ENCODE measurements around the gene SF3A1.
"Not testable (repeated sequence)": the region's sequence is repeated elsewhere in the genome, so short reads cannot be mapped to it uniquely, and the experiment has no call there.

SF3A1 gene

GRCh38 chr22:30356449-30357235 is at the start of gene SF3A1, which contains the start of gene CCDC157:
TSS of gene SF3A1 (minus strand) at chr22:30356894. CDS start at chr22:30356792, 102 bp downstream.
TSS of gene CCDC157 (plus strand) at chr22:30357007. CDS start at chr22:30366001, 8,994 bp downstream.
- DNase-seq (ENCODE audit: low spot score) = peak; percentile 96

GRCh38 chr22:30406400-30406799 is 49.7 kb upstream of the SF3A1 start:
- no peak for DNase-seq (ENCODE audit: low spot score)

- no peak for DNase-seq (ENCODE audit: low spot score)
Observed at GRCh38 chr22:30405731-30406130, 49.0 kb upstream of the SF3A1 start.

GRCh38 chr22:30404307-30404706 is 47.6 kb upstream of the SF3A1 start:
- no peak for DNase-seq (ENCODE audit: low spot score)

- not testable (repeated sequence) for DNase-seq (ENCODE audit: low spot score)
Observed at GRCh38 chr22:30402766-30403104, 46.0 kb upstream of the SF3A1 start.

GRCh38 chr22:30402028-30402765 is 45.5 kb upstream of the SF3A1 start:
- DNase-seq (ENCODE audit: low spot score) = no peak

- DNase-seq (ENCODE audit: low spot score) = not testable (repeated sequence)
Observed at GRCh38 chr22:30401024-30401423, 44.3 kb upstream of the SF3A1 start.

- DNase-seq (ENCODE audit: low spot score) = no peak
Observed at GRCh38 chr22:30400159-30400558, 43.5 kb upstream of the SF3A1 start.

- no peak for DNase-seq (ENCODE audit: low spot score)
Observed at GRCh38 chr22:30399718-30400117, 43.0 kb upstream of the SF3A1 start.

- DNase-seq (ENCODE audit: low spot score) = no peak
Observed at GRCh38 chr22:30398685-30399680, 42.3 kb upstream of the SF3A1 start.

GRCh38 chr22:30397656-30398635 is 41.3 kb upstream of the SF3A1 start:
- DNase-seq (ENCODE audit: low spot score) = no peak

GRCh38 chr22:30396871-30397655 is 40.4 kb upstream of the SF3A1 start, which contains the start of gene SEC14L2:
TSS of gene SEC14L2 (plus strand) at chr22:30397018. CDS start at chr22:30397117, 99 bp downstream.
- DNase-seq (ENCODE audit: low spot score) = peak; percentile 85

GRCh38 chr22:30393885-30394284 is 37.2 kb upstream of the SF3A1 start:
- no peak for DNase-seq (ENCODE audit: low spot score)

GRCh38 chr22:30393322-30393680 is 36.6 kb upstream of the SF3A1 start:
- DNase-seq (ENCODE audit: low spot score) = no peak

- DNase-seq (ENCODE audit: low spot score) = no peak
Observed at GRCh38 chr22:30392661-30393321, 36.1 kb upstream of the SF3A1 start.

- peak; percentile 81 for DNase-seq (ENCODE audit: low spot score)
Observed at GRCh38 chr22:30390974-30391691, 34.4 kb upstream of the SF3A1 start.

GRCh38 chr22:30386960-30387827 is 30.5 kb upstream of the SF3A1 start, which contains the start of gene RNF215:
TSS of gene RNF215 (minus strand) at chr22:30387411. CDS start at chr22:30387313, 98 bp downstream.
- DNase-seq (ENCODE audit: low spot score) = peak; percentile 97

- DNase-seq (ENCODE audit: low spot score) = no peak
Observed at GRCh38 chr22:30386608-30386959, 29.9 kb upstream of the SF3A1 start.
